IMR-90 (cell line): ENCODE data around the gene KTN1. TPM values are rescaled to one million over a fixed set of nuclear protein-coding genes. Genes with fewer than 3 reads are reported as not detected.

ENCODE experiments used
- ATAC-seq: fragments of 200-7000 bp; cut with Tn5 transposase; 2 replicates; pipeline ENCODE4 v1.9.1; 2020; ENCODE audit warnings: low read depth, mild to moderate bottlenecking, moderate library complexity
- BruUV-seq: library from RNA; stranded (reverse); fragments of 400-500 nt; replicated peaks from 2 replicates; lab custom pipeline; 2021; lab: Mats Ljungman, UMichigan
- CTCF ChIA-PET: fragments of 300-600 bp; formaldehyde crosslinking; extraction: SDS; loops from one replicate; lab custom pipeline; 2021; ENCODE audit warnings: antibody characterized with exemption; lab: Yijun Ruan, JAX
- POLR2A ChIA-PET: fragments of 300-600 bp; sonication (Branson Sonifier 250); formaldehyde crosslinking; loops from one replicate; lab custom pipeline; 2022; ENCODE audit warnings: antibody characterized with exemption; ENCODE audit not compliant: unreplicated experiment; lab: Charles Lee
- DNase-seq: peaks from one replicate; pipeline ENCODE4 v3.0.0; 2013
- H2AFZ ChIP-seq: replicated peaks from 2 replicates; pipeline ENCODE3; 2013; ENCODE audit warnings: low read length, mild to moderate bottlenecking; ENCODE audit not compliant: poor library complexity
- H2AK5ac ChIP-seq: 2 replicates; pipeline ENCODE4 v1.6.1; 2013; ENCODE audit warnings: low read depth, low read length, inconsistent platforms
- H2AK9ac ChIP-seq: replicated peaks from 2 replicates; pipeline ENCODE3; 2013; ENCODE audit warnings: mild to moderate bottlenecking, low read depth, low read length, moderate library complexity; ENCODE audit not compliant: poor library complexity
- H2BK120ac ChIP-seq: 2 replicates; pipeline ENCODE4 v1.6.1; 2013; ENCODE audit warnings: low read depth, low read length, inconsistent platforms
- H2BK15ac ChIP-seq: 3 replicates; pipeline ENCODE4 v1.6.1; 2013; ENCODE audit warnings: low read depth, low read length, inconsistent platforms
- H2BK20ac ChIP-seq: 2 replicates; pipeline ENCODE4 v1.6.1; 2013; ENCODE audit warnings: low read depth, mild to moderate bottlenecking, inconsistent platforms, low read length, moderate library complexity
- H2BK5ac ChIP-seq: 2 replicates; pipeline ENCODE4 v1.6.1; 2013; ENCODE audit warnings: mild to moderate bottlenecking, low read depth, low read length, inconsistent platforms; ENCODE audit not compliant: poor library complexity, severe bottlenecking
- H3K14ac ChIP-seq: replicated peaks from 2 replicates; pipeline ENCODE4 v1.6.1; 2013; ENCODE audit warnings: low read depth, low read length, inconsistent platforms
- H3K18ac ChIP-seq: 2 replicates; pipeline ENCODE4 v1.6.1; 2013; ENCODE audit warnings: low read depth, low read length, control low read depth
- H3K23ac ChIP-seq: 2 replicates; pipeline ENCODE4 v1.6.1; 2013; ENCODE audit warnings: low read depth, low read length, inconsistent platforms
- H3K27ac ChIP-seq: 2 replicates; pipeline ENCODE4 v1.5.1; 2013; ENCODE audit warnings: mild to moderate bottlenecking, control low read depth, low read length; ENCODE audit not compliant: insufficient read depth
- H3K27me3 ChIP-seq: 2 replicates; pipeline ENCODE4 v1.6.1; 2013; ENCODE audit warnings: low read length; ENCODE audit not compliant: control insufficient read depth, insufficient read depth
- H3K36me3 ChIP-seq: 2 replicates; pipeline ENCODE4 v1.6.1; 2013; ENCODE audit warnings: low read length, mixed read lengths; ENCODE audit not compliant: control insufficient read depth, insufficient read depth
- H3K4ac ChIP-seq: 2 replicates; pipeline ENCODE4 v1.6.1; 2013; ENCODE audit warnings: low read depth, low read length, inconsistent platforms
- H3K4me1 ChIP-seq: 2 replicates; pipeline ENCODE4 v1.6.1; 2013; ENCODE audit warnings: low read length, mixed read lengths; ENCODE audit not compliant: control insufficient read depth, insufficient read depth
- H3K4me2 ChIP-seq: 2 replicates; pipeline ENCODE4 v1.6.1; 2013; ENCODE audit warnings: low read depth, mild to moderate bottlenecking, control low read depth, low read length, moderate library complexity
- H3K4me3 ChIP-seq: 2 replicates; pipeline ENCODE4 v1.5.1; 2013; ENCODE audit warnings: low read depth, mild to moderate bottlenecking, control low read depth, low read length, moderate library complexity; ENCODE audit not compliant: insufficient read depth
- H3K56ac ChIP-seq: 2 replicates; pipeline ENCODE4 v1.6.1; 2013; ENCODE audit warnings: low read length, inconsistent platforms; ENCODE audit not compliant: insufficient read depth; ENCODE audit errors: extremely low read depth
- H3K79me1 ChIP-seq, 2 experiments: 2 replicates each; pipeline ENCODE4 v1.6.1; 2013; ENCODE audit warnings: low read length in 2 of 2, inconsistent platforms in 1 of 2, low read depth in 1 of 2
- H3K9ac ChIP-seq: 2 replicates; pipeline ENCODE4 v1.6.1; 2013; ENCODE audit warnings: low read depth, low read length, control low read depth
- H3K9me1 ChIP-seq: 2 replicates; pipeline ENCODE4 v1.6.1; 2013; ENCODE audit warnings: low read length, inconsistent platforms; ENCODE audit not compliant: insufficient read depth
- H3K9me3 ChIP-seq: 2 replicates; pipeline ENCODE4 v1.6.1; 2013; ENCODE audit warnings: low read length; ENCODE audit not compliant: control insufficient read depth, insufficient read depth
- H4K20me1 ChIP-seq: 2 replicates; pipeline ENCODE4 v1.6.1; 2013; ENCODE audit warnings: low read length, inconsistent platforms; ENCODE audit not compliant: insufficient read depth
- H4K5ac ChIP-seq: 2 replicates; pipeline ENCODE4 v1.6.1; 2013; ENCODE audit warnings: mild to moderate bottlenecking, low read depth, low read length, control low read depth
- H4K8ac ChIP-seq, 2 experiments: 2 replicates each; pipeline ENCODE4 v1.6.1; 2013; ENCODE audit warnings: low read depth in 2 of 2, low read length in 2 of 2, control low read depth in 1 of 2, inconsistent platforms in 1 of 2
- H4K91ac ChIP-seq: 2 replicates; pipeline ENCODE4 v1.6.1; 2013; ENCODE audit warnings: low read depth, low read length, inconsistent platforms; ENCODE audit not compliant: insufficient read depth
- CEBPB ChIP-seq: IDR thresholded peaks from 2 replicates; pipeline ENCODE4 v1.6.1; 2012; ENCODE audit warnings: low read depth, low read length, improper control_type of control experiment
- CHD1 ChIP-seq: IDR thresholded peaks from 2 replicates; pipeline ENCODE4 v1.6.1; 2012; ENCODE audit warnings: low read depth, low read length, improper control_type of control experiment
- FOS ChIP-seq: fragments of 150-350 bp; IDR thresholded peaks from 2 replicates; pipeline ENCODE4 v1.6.1; 2016; ENCODE audit warnings: low read depth, low read length
- MAFK ChIP-seq: IDR thresholded peaks from 2 replicates; pipeline ENCODE4 v1.6.1; 2012; ENCODE audit warnings: low read depth, low read length, improper control_type of control experiment
- MAZ ChIP-seq: IDR thresholded peaks from 2 replicates; pipeline ENCODE4 v1.6.1; 2012; ENCODE audit warnings: low read depth, mild to moderate bottlenecking, low read length, improper control_type of control experiment, moderate library complexity, borderline replicate concordance
- MXI1 ChIP-seq: IDR thresholded peaks from 2 replicates; pipeline ENCODE4 v1.6.1; 2012; ENCODE audit warnings: low read depth, mild to moderate bottlenecking, low read length, moderate library complexity, borderline replicate concordance
- NFE2L2 ChIP-seq: fragments of 150-350 bp; IDR thresholded peaks from 2 replicates; pipeline ENCODE4 v1.6.1; 2016; ENCODE audit warnings: low read depth, mild to moderate bottlenecking, low read length
- RAD21 ChIP-seq: IDR thresholded peaks from 2 replicates; pipeline ENCODE4 v1.6.1; 2012; ENCODE audit warnings: low read length, improper control_type of control experiment
- RCOR1 ChIP-seq: IDR thresholded peaks from 2 replicates; pipeline ENCODE4 v1.6.1; 2012; ENCODE audit warnings: mild to moderate bottlenecking, low read length, improper control_type of control experiment; ENCODE audit not compliant: insufficient replicate concordance
- RFX5 ChIP-seq: IDR thresholded peaks from 2 replicates; pipeline ENCODE4 v1.8.0; 2012; ENCODE audit warnings: low read depth, mild to moderate bottlenecking, low read length, moderate library complexity
- SMC3 ChIP-seq: fragments of 150-350 bp; IDR thresholded peaks from 2 replicates; pipeline ENCODE4 v1.6.1; 2016; ENCODE audit warnings: low read depth, mild to moderate bottlenecking, antibody characterized with exemption, low read length, moderate library complexity
- WGBS, 2 experiments: methylation state at CpG; one replicate each; pipeline versions ENCODE4 v1.1.5 to v1.1.7; 2013; ENCODE audit warnings: missing lambda C conversion rate in 2 of 2; ENCODE audit not compliant: insufficient read length in 1 of 2; ENCODE audit errors: extremely low coverage in 2 of 2; 5-methylcytosine and 5-hydroxymethylcytosine counted together
- dilution Hi-C: fragments of 300-500 bp; cut with HindIII; formaldehyde crosslinking; loops from one replicate; pipeline ENCODE4 v1.14.3; 2018; ENCODE audit warnings: low sequenced_read_pairs; ENCODE audit not compliant: unreplicated experiment
- in situ Hi-C: fragments of 300-500 bp; cut with MboI; formaldehyde crosslinking; loops from 3 replicates; pipeline ENCODE4 v1.14.3; 2019; ENCODE audit warnings: low sequenced_read_pairs, inconsistent platforms, mixed read lengths
- intact Hi-C: fragments of 100-400 bp; cut with micrococcal nuclease; formaldehyde crosslinking; loops from 2 replicates; pipeline ENCODE4 v1.10.0; 2022
- polyA plus RNA-seq, 3 experiments: library from polyadenylated mRNA; depleted of rRNA; stranded (reverse); fragments of >200 nt; gene quantifications; 2 replicates each; pipeline ENCODE4 v1.2.3, GENCODE V29; 2012; ENCODE audit warnings: low replicate concordance in 1 of 3
- total RNA-seq: library from RNA; depleted of rRNA; stranded (reverse); fragments of >200 nt; gene quantifications from 2 replicates; pipeline ENCODE4 v1.2.3, GENCODE V29; 2012
- TF ChIP-seq, protein P1 (sequence below): fragments of 150-350 bp; IDR thresholded peaks from 2 replicates; pipeline ENCODE4 v1.6.1; 2016; ENCODE audit warnings: low read depth, mild to moderate bottlenecking, low read length, moderate library complexity, borderline replicate concordance
- TF ChIP-seq, protein P2 (sequence below): conservative IDR thresholded peaks from 2 replicates; pipeline ENCODE4 v1.5.1; 2012; ENCODE audit warnings: mild to moderate bottlenecking, low read depth, low read length, improper control_type of control experiment
- TF ChIP-seq, protein P3 (sequence below): fragments of 150-350 bp; IDR thresholded peaks from 2 replicates; pipeline ENCODE4 v1.6.1; 2017; ENCODE audit warnings: mild to moderate bottlenecking, antibody characterized with exemption, low read length, low read depth

Gene KTN1
- total and polyA plus RNA-seq, 2 of the 4 experiments (the other 2 are of a cell fraction) = 42.1 to 57.2 TPM

DNA sequence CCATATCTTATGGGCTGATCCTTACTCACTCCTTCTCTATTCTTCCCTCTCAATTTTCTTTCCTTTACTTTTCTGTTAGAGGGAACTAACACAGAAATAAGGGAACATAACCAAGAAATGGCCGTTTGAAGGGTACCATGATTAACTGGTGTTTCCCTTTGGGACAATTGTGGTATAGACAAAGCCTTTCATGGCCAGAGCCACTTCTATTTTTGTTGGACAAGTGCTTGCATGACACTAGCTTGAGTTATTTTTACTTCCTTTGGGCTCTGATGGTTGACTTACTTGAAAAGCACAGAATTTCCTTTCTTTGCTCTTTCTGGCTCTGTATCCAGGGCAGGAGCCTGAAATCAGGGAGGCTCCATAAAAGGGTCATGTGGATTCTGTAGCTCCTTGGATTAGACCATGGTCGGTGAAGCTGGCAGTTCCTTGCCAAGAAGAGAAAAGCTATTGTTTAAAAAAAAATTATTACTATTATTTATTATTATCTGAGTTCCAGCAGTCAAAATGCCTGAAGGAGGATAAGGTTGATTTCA, 130.6 kb downstream of the KTN1 start:
- WGBS, 2 experiments = no CpG with 5 or more reads among the region's 2 CpGs
- H2AK5ac ChIP-seq = no peak overlapping the region
- H2BK15ac ChIP-seq = no peak overlapping the region
- dilution Hi-C loops (no loop called here), in situ Hi-C loops (loop anchor here (25.0 kb wide), 1 partner anchor 402 kb away; the partner anchor contains the start of gene PELI2), intact Hi-C loops (no loop called here)
- no peak overlapping the region for H3K18ac ChIP-seq
- H2BK120ac ChIP-seq = no peak overlapping the region
- peaks cover 4% of the 10 kb centered on the region for H3K4me1 ChIP-seq
- no peak overlapping the region for H2BK5ac ChIP-seq
- H2AFZ ChIP-seq = no peak overlapping the region
- H3K9me3 ChIP-seq = no peaks in the 10 kb centered on the region
- no peaks in the 10 kb centered on the region for H3K79me1 ChIP-seq
- H4K8ac ChIP-seq = no peak overlapping the region
- H3K36me3 ChIP-seq = no peaks in the 10 kb centered on the region
- CTCF ChIA-PET = no interaction called here
- no peak overlapping the region for H2BK20ac ChIP-seq
- H4K5ac ChIP-seq = no peak overlapping the region
- no peak overlapping the region for H3K23ac ChIP-seq
- H3K4me3 ChIP-seq = no peak overlapping the region
- DNase-seq (no peak), ATAC-seq (no peak)
- BruUV-seq = no TSS peak
- no peak overlapping the region for H3K27ac ChIP-seq
- H3K4me2 ChIP-seq = no peak overlapping the region
- H4K91ac ChIP-seq = no peak overlapping the region
- 0 out of 2 replicates have a peak, but pooled peaks cover 4% of the 10 kb centered on the region for H3K9me1 ChIP-seq
- POLR2A ChIA-PET = no interaction called here
- no peaks in the 10 kb centered on the region for H4K20me1 ChIP-seq
- H3K56ac ChIP-seq = no peak overlapping the region
- no peak overlapping the region for H3K4ac ChIP-seq
- H3K27me3 ChIP-seq = no peaks in the 10 kb centered on the region
- no peak overlapping the region for H2AK9ac ChIP-seq
- TF ChIP-seq CHD1 (no peak), MAFK (no peak), MAZ (no peak), NFE2L2 (no peak), MXI1 (no peak), CEBPB (no peak), RFX5 (no peak), RCOR1 (no peak), SMC3 (no peak), FOS (no peak), RAD21 (no peak)
- TF ChIP-seq, protein P1, sequence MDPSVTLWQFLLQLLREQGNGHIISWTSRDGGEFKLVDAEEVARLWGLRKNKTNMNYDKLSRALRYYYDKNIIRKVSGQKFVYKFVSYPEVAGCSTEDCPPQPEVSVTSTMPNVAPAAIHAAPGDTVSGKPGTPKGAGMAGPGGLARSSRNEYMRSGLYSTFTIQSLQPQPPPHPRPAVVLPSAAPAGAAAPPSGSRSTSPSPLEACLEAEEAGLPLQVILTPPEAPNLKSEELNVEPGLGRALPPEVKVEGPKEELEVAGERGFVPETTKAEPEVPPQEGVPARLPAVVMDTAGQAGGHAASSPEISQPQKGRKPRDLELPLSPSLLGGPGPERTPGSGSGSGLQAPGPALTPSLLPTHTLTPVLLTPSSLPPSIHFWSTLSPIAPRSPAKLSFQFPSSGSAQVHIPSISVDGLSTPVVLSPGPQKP = no peak
- TF ChIP-seq, protein P2, sequence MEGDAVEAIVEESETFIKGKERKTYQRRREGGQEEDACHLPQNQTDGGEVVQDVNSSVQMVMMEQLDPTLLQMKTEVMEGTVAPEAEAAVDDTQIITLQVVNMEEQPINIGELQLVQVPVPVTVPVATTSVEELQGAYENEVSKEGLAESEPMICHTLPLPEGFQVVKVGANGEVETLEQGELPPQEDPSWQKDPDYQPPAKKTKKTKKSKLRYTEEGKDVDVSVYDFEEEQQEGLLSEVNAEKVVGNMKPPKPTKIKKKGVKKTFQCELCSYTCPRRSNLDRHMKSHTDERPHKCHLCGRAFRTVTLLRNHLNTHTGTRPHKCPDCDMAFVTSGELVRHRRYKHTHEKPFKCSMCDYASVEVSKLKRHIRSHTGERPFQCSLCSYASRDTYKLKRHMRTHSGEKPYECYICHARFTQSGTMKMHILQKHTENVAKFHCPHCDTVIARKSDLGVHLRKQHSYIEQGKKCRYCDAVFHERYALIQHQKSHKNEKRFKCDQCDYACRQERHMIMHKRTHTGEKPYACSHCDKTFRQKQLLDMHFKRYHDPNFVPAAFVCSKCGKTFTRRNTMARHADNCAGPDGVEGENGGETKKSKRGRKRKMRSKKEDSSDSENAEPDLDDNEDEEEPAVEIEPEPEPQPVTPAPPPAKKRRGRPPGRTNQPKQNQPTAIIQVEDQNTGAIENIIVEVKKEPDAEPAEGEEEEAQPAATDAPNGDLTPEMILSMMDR = no peak
- TF ChIP-seq, protein P3, sequence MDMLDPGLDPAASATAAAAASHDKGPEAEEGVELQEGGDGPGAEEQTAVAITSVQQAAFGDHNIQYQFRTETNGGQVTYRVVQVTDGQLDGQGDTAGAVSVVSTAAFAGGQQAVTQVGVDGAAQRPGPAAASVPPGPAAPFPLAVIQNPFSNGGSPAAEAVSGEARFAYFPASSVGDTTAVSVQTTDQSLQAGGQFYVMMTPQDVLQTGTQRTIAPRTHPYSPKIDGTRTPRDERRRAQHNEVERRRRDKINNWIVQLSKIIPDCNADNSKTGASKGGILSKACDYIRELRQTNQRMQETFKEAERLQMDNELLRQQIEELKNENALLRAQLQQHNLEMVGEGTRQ = no peak
- no peak overlapping the region for H3K9ac ChIP-seq
- no peak overlapping the region; the same call in 1 of the 2 replicates for H3K14ac ChIP-seq
